ENCODE measurements around the gene MDGA2. TPM values are rescaled to one million over a fixed set of nuclear protein-coding genes. Genes with fewer than 3 reads are reported as not detected.

Gene MDGA2
- total and polyA plus RNA-seq, 2 of the 8 experiments (the other 6 are each of a cell fraction or from before 2014, with no cell fraction given), result 0.11 to 0.69 TPM

DNA sequence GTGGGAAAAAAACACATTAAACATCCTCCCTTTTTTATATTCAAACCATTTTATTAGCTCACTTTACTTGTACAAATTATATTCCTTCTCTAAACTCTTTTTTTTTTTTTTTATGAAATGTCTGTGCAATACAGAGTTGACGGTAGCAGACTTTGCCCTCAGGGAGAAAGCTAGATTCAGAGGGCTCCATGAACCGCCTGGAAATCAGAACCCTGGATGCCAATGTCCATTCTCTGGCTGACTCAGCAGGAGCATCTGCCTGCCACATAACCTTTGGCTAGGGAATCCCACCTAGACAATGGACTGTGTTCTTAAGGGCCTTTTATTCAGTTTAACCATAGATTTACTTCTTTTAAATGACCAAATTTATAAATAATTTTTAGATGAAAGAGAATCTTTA is 467.0 kb downstream of the MDGA2 start:
- no peaks in the 10 kb centered on the region for H3K27me3 ChIP-seq (replicated peaks in 1 of 4; ENCODE audit: control insufficient read depth in 3 of 4, extremely low read depth in 1 of 4, insufficient read depth in 3 of 4, low read length in 3 of 4)
- H3K4me3 ChIP-seq (ENCODE audit: extremely low read depth in 1 of 4, insufficient read depth in 2 of 4, low read depth in 3 of 4, low read length in 4 of 4), result no peak overlapping the region
- no peaks in the 10 kb centered on the region for H3K36me3 ChIP-seq (ENCODE audit: control insufficient read depth in 2 of 4, insufficient read depth in 4 of 4, low read length in 3 of 4)
- H2AK5ac ChIP-seq (ENCODE audit: low read depth, low read length), result no peak overlapping the region
- H2BK12ac ChIP-seq (ENCODE audit: low read depth, low read length), result no peak overlapping the region
- ChIA-PET CTCF (ENCODE audit: partially characterized antibody) (no interaction called here), POLR2A (ENCODE audit: partially characterized antibody) (no interaction called here)
- H2AFZ ChIP-seq (ENCODE audit: low read length), result no peak overlapping the region
- no peak overlapping the region for H3K23ac ChIP-seq (ENCODE audit: insufficient read length)
- no peak overlapping the region for H2BK15ac ChIP-seq (ENCODE audit: low read length)
- no peak overlapping the region for H4K5ac ChIP-seq (ENCODE audit: insufficient read length, low read depth, low read length)
- FAIRE-seq, result no peak
- no peaks in the 10 kb centered on the region for H4K20me1 ChIP-seq (replicated peaks in 1 of 2; ENCODE audit: control insufficient read depth in 1 of 2, insufficient read depth in 2 of 2, low read length in 2 of 2)
- no peak overlapping the region for H4K91ac ChIP-seq (replicated peaks; ENCODE audit: insufficient read length, low read length)
- H2BK120ac ChIP-seq (replicated peaks; ENCODE audit: low read depth, low read length), result no peak overlapping the region
- no peak overlapping the region for H2BK20ac ChIP-seq (ENCODE audit: low read length)
- H3K4me1 ChIP-seq (replicated peaks in 1 of 4; ENCODE audit: control insufficient read depth in 3 of 4, insufficient read depth in 4 of 4, low read length in 3 of 4), result no peaks in the 10 kb centered on the region
- H3K27ac ChIP-seq (ENCODE audit: low read depth, low read length), result no peak overlapping the region
- H3K14ac ChIP-seq (ENCODE audit: insufficient read length), result no peak overlapping the region
- H4K8ac ChIP-seq (ENCODE audit: extremely low read depth, insufficient read depth, low read length), result no peak overlapping the region
- H3K9me3 ChIP-seq (ENCODE audit: insufficient read depth in 2 of 2, low read depth in 1 of 2, low read length in 1 of 2), result no peaks in the 10 kb centered on the region
- H3K56ac ChIP-seq (replicated peaks; ENCODE audit: insufficient read length, low read depth, low read length), result no peak overlapping the region
- 85% methylated on average over 2 of the region's 2 CpGs; no CpG with 5 or more reads in 1 of the 2 experiments for WGBS, 2 experiments (ENCODE audit: extremely low coverage in 1 of 2, insufficient coverage in 1 of 2, insufficient read length in 1 of 2, insufficient replicate concordance in 2 of 2, low coverage in 1 of 2, low lambda C conversion rate in 2 of 2, missing lambda C conversion rate in 1 of 2)
- DNase-seq (ENCODE audit: low read depth in 1 of 2, low spot score in 2 of 2), result no peak
- H3K9ac ChIP-seq (replicated peaks in 1 of 4; ENCODE audit: extremely low read depth in 1 of 4, low read depth in 3 of 4, low read length in 3 of 4), result no peak overlapping the region
- H3K23me2 ChIP-seq (ENCODE audit: low read depth, low read length), result no peaks in the 10 kb centered on the region
- no peak overlapping the region for H2BK5ac ChIP-seq (ENCODE audit: low read depth, low read length)
- no peak overlapping the region for H3K18ac ChIP-seq (ENCODE audit: extremely low read depth, low read length)
- H3K4me2 ChIP-seq (ENCODE audit: insufficient read depth in 1 of 2, low read depth in 2 of 2, low read length in 2 of 2), result no peak overlapping the region
- no peaks in the 10 kb centered on the region for H3K79me1 ChIP-seq (ENCODE audit: low read depth, low read length)
- no peaks in the 10 kb centered on the region for H3K79me2 ChIP-seq (ENCODE audit: control insufficient read depth in 1 of 2, insufficient read depth in 2 of 2, low read length in 2 of 2)
- H3K4ac ChIP-seq (replicated peaks; ENCODE audit: insufficient read length, low read depth, low read length), result no peak overlapping the region
- no peak for TF ChIP-seq SIX5 (IDR thresholded peaks at IDR 0.05; ENCODE audit: low read depth, low read length)
- no peak for TF ChIP-seq PHF8 (conservative IDR thresholded peaks at IDR 0.05; ENCODE audit: low read depth, low read length)
- TF ChIP-seq HDAC2 (IDR thresholded peaks at IDR 0.05; ENCODE audit: borderline replicate concordance in 1 of 2, low read depth in 2 of 2, low read length in 2 of 2), result no peak
- TF ChIP-seq RFX5 (IDR thresholded peaks at IDR 0.05; ENCODE audit: borderline replicate concordance, low read depth, low read length), result no peak
- TF ChIP-seq POU5F1 (IDR thresholded peaks at IDR 0.05; ENCODE audit: low read depth, low read length), result no peak
- TF ChIP-seq ZNF274 (IDR thresholded peaks at IDR 0.05; ENCODE audit: borderline replicate concordance, extremely low read depth, low read length), result no peak
- no peak for TF ChIP-seq CTBP2 (IDR thresholded peaks at IDR 0.05; ENCODE audit: borderline replicate concordance, insufficient read depth, insufficient read length, low read length)
- TF ChIP-seq, protein P1, sequence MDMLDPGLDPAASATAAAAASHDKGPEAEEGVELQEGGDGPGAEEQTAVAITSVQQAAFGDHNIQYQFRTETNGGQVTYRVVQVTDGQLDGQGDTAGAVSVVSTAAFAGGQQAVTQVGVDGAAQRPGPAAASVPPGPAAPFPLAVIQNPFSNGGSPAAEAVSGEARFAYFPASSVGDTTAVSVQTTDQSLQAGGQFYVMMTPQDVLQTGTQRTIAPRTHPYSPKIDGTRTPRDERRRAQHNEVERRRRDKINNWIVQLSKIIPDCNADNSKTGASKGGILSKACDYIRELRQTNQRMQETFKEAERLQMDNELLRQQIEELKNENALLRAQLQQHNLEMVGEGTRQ (IDR thresholded peaks at IDR 0.05; ENCODE audit: low read length), result no peak
- TF ChIP-seq TCF12 (IDR thresholded peaks at IDR 0.05; ENCODE audit: low read depth, low read length), result no peak
- TF ChIP-seq MAFK (IDR thresholded peaks at IDR 0.05; ENCODE audit: low read depth, low read length), result no peak
- TF ChIP-seq SP2 (IDR thresholded peaks at IDR 0.05; ENCODE audit: low read length), result no peak
- TF ChIP-seq TEAD4 (IDR thresholded peaks at IDR 0.05; ENCODE audit: low read depth, low read length), result no peak
- TF ChIP-seq CEBPB (IDR thresholded peaks at IDR 0.05; ENCODE audit: low read depth, low read length), result no peak
- TF ChIP-seq TAF1 (IDR thresholded peaks at IDR 0.05; ENCODE audit: low read depth, low read length), result no peak

All from H1 (cell line).